ENCODE results near the gene PLEKHM3.
"Not testable (repeated sequence)": the region's sequence is repeated elsewhere in the genome, so short reads cannot be mapped to it uniquely, and the experiment has no call there.

Gene PLEKHM3

DNA sequence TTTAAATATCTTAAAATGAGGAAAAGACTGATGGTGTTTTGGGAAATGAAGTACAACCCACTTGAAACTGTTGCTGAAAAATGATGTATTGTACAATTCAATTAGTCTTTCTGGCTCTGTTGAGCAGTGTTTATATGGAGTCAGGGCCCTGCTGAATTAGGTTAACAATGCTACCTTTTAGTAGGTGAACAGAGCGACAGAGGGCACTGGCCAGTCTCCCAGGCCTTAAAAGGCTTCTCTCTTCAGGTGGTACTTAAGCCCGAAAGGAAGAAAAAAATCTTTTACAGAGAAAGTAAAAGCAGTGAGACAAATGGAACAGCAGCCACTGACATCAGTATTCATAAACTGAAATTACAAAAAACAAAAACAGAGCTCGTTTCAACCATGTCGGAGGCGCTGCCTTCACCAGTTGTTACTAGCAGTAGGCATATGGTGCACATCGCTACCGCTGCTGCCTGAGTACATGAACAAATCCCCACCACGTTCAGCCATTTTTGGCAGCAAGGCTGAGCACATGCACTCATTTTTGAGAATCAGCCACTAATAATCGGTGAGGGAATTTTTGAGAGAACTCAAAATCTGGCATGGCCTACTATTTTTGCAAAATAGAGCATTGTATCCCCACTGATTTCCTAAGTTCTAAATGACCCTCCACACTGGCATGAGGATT, 91.8 kb downstream of the PLEKHM3 start:
- DNase-seq (ENCODE audit: extremely low spot score, insufficient read length, low read depth) = no peak
- no peak for FAIRE-seq

DNA sequence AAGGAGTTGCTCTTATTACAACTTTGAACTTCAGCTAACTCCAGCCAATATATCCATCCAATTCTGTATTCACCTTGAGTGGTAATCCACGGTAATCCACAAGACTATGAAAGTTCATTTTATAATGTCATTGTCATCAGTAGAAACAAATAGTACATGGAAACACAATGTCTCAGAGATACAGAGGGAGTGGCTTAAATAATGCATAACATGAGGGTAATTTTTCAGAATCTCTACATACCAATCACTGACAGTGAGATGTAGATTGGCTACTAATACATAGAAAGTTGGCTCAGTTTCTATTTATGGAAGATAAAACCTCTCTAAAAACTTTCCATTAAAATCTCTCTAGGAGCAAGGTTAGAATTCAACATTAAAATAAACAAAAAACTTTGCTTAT, 93.2 kb downstream of the PLEKHM3 start:
- FAIRE-seq (no peak), DNase-seq (ENCODE audit: extremely low spot score, insufficient read length, low read depth) (no peak)

DNA sequence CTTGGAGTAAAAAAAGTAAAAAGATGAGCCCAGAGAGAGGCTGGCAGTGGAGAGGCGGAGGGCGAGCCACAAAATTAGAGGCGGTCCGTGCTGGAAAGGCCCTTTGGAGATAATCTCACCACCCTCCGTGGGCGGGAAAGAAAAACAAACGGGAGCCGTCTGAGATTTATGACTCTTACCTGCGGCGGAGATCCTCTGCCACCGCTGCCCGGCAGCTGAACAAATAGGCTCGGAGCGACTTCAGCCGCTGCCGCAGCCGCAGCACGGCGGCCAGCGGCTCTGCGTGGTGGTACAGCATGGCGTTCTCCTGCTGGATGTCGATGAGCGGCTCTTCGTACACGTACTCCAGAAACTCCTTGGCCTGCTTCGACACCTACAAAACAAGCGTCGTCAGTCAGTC, 94.6 kb downstream of the PLEKHM3 start:
- FAIRE-seq (no peak), DNase-seq (ENCODE audit: extremely low spot score, insufficient read length, low read depth) (no peak)

DNA sequence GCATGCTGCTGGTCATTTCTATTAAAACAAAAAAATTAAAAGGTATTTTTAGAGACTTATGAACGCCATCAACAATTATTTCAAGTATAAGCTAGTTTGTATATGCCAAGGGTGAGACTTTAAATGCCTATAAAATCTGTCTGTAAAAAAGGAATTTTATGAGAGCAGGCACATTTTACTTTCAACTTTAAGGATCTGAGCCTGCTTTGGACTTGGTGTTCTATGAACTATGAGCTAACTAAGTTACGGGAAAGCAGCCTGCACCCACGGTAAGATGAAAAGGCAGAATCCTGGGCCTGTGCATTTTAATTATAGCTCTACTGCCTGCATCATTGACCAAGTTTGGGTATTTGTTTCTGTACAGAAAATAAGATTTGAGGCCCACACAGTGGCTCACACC, 95.4 kb downstream of the PLEKHM3 start:
- no peak for DNase-seq (ENCODE audit: extremely low spot score, insufficient read length, low read depth)
- FAIRE-seq = no peak

DNA sequence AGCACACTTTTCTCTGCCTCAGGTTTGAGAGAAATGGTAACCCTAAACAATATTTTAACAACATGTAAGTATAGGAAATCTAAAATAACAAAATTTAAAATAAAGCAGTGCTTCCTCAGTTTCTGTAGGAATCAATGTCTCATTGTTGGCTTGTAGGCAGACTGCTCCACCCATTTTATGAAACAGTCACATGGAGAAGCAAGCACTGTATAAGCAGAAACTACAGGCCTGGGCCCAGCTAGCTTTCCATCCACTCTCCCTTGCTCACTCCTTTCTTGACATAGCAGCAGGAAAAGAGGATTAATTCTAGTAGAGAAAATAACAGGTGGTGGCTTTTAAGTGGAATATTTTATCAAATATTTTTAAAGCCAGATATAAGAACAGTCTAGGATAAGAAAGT, 97.2 kb downstream of the PLEKHM3 start:
- DNase-seq (ENCODE audit: extremely low spot score, insufficient read length, low read depth) (no peak), FAIRE-seq (no peak)

DNA sequence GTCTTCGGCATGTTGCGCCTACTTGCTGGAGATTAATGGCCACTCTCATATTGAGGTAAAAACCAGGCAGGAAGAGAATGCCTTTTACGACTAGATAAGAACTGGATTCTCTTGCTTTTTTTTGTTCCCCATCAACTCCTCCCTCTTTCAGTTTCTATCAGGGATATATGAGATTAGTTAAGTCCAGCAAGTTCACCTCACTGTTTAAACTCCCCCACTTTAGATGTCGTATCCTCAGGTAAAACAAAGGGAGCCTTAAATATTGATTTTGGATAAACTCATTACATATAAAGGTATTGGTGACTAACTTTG, 98.4 kb downstream of the PLEKHM3 start:
- no peak for FAIRE-seq

DNA sequence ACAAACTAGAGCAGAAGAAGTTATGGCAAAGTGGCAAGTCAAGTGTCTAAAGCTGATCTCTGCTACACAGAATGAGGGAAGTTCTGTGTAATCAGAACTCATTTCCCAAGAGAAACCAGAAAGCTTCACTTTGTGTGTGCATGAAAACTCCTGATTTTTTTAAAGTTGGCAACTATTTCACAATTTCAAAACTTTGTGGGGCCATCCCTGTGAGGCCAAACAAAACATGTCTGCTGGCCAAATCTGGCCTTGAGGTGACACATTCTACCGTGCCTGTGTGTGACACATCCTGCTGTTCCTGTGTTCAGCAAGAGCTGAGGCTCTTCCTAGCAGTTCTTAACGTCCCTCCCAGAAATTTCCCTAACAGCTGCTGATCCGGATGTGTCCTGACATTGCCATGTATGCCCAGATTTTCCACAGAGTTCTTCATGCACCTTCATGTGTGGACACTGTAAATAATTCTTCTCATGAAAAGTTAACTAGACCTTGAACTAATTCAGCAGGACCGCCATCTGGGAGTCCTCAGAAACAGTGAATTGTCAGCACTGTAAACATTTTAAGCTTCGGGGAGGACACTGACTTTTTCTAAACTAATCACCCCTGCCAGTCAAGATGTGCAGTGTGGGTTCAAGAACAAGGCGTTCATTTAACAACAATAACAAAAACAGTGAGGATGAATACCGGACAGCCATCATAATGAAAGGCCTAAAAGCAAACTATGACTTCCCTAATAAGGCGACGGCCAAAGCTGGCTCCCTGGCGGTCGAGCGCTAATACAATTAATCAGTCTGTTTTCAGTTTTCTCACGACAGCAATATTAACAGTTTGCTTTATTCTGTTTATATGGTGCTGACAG, 99.0 kb downstream of the PLEKHM3 start:
- FAIRE-seq (no peak), DNase-seq (ENCODE audit: extremely low spot score, insufficient read length, low read depth) (no peak)

More for the DNA sequence above, 98.4 kb downstream of the PLEKHM3 start:
- no peak for DNase-seq (ENCODE audit: extremely low spot score, insufficient read length, low read depth)

DNA sequence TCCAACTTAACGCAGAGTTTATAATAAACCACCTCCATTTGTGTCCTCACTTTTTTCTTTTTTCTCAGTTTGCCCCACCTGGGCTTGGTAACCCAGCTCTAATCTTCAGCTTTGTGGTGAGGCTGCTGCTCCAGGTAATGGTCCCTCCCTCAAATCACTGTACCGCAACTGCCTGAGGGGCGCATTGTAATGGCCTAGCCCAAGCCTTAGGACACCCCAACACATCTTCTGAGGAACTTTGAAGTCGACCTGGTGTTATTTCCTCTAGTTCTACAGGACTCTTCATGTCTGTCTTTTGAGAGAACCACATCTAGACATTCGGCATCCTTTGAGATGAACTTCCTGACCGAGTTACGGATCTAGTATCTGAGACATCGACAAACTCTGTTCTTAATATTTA, 99.7 kb downstream of the PLEKHM3 start:
- FAIRE-seq (no peak), DNase-seq (ENCODE audit: extremely low spot score, insufficient read length, low read depth) (no peak)

DNA sequence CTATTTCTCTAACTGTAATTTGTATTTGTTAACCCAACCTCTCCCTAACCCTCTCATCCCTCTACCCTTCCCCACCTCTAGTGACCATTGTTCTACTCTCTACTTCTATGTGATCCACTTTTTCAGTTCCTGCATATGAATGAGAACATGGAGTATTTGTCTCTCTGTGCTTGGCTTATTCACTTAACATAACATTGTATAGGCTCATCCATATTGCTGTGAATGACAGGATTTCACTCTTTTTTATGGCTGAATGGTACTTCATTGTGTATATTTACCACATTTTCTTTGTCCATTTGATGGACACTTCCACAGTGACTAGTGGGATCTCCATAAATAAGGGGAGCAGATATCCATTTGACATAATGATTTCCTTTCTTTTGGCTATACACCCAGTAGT, 103.7 kb downstream of the PLEKHM3 start:
- peak; percentile 24 for FAIRE-seq

DNA sequence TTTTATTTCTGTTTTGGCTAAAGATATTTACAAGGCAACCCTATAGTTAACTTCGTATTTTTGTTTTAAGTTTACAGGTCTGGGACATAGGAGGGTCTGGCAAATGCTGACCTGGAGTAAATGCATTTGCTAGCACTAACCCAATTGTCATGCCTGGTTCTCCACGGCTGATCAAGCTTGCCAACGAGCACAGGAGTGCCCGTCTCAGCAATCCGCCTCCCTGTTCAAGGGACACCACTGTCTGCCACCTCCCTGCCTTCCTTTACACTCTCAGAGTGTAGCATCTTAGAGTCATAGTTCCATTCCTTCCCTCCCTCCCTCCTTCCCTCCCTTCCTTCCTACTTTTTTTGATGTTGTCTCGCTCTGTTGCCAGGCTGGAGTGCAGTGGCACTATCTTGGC, 104.6 kb downstream of the PLEKHM3 start:
- FAIRE-seq (no peak), DNase-seq (ENCODE audit: extremely low spot score, insufficient read length, low read depth) (no peak)

More for the DNA sequence above, 103.7 kb downstream of the PLEKHM3 start:
- no peak for DNase-seq (ENCODE audit: extremely low spot score, insufficient read length, low read depth)

DNA sequence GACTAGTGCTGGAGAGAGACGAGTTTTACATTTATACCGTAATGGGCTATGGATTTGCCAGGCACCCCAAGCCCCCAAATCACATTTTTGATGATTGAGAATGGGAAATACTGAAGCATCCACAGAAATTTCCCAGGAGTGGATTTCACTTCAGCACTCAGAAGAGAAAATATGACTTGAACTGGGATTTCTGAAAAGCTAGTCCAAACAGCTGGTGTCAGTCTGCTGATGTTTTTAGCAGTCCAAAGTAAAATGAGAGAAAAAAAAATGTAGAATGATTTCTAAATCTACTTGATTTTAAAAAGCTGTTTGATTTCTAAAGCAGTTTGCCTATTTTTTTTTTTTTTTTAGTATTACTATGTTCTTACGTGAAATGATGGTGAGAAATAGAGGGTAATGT, 105.0 kb downstream of the PLEKHM3 start:
- DNase-seq (ENCODE audit: extremely low spot score, insufficient read length, low read depth) (no peak), FAIRE-seq (no peak)

DNA sequence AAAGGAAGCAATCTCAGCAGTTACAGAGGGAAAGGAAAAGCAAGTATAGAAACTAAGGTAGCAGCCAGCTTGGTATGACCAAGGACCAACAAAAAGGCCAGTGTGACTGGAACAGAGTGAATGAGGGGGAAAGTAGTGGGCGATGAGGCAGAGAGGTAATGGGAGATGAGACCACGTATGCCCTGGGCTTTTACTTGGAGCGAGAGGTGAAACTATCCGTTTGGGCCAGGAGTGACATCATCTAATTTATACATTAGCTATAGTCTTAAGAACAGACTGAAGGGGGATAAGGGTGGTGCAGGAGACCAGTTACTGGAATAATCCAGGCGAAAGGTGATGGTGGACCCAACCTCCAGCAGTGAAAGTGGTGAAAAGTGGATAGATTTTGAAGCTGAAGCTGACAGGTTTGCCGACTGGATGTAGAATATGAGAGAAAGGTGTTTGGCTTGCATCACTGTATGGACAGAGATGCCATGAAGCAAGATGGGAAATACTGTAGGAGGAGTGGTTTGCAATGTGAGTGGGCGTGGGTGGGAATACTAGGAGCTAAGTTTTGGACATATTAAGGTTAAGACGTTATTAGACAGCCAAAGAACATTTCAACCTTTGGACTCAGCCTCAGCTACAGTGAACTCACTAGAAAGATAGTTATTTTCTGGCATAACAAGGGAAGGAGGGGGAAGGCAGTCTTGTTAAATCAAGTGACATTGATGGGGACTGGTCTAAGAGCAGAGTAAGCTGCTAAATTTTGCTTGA, 106.0 kb downstream of the PLEKHM3 start:
- FAIRE-seq (no peak), DNase-seq (ENCODE audit: extremely low spot score, insufficient read length, low read depth) (no peak)

DNA sequence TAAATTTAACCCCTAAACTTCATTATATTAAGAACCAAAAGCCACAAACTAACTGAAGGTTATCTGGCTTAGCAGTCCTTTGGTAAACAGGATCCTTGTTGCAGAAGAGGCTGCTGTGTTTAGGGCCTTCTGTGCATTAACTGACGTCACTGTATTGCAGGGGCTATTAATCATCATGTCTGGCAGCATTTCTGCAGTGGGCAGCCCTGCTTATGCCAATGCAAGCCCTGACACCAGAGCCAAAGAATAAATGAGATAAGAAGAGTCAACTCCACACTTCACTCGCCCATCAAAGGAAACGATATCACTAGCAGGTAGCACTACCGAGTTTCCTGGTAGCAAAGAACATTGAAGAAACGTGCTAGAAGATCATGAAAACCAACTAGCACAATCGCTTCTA, 110.6 kb downstream of the PLEKHM3 start:
- FAIRE-seq (no peak), DNase-seq (ENCODE audit: extremely low spot score, insufficient read length, low read depth) (no peak)

DNA sequence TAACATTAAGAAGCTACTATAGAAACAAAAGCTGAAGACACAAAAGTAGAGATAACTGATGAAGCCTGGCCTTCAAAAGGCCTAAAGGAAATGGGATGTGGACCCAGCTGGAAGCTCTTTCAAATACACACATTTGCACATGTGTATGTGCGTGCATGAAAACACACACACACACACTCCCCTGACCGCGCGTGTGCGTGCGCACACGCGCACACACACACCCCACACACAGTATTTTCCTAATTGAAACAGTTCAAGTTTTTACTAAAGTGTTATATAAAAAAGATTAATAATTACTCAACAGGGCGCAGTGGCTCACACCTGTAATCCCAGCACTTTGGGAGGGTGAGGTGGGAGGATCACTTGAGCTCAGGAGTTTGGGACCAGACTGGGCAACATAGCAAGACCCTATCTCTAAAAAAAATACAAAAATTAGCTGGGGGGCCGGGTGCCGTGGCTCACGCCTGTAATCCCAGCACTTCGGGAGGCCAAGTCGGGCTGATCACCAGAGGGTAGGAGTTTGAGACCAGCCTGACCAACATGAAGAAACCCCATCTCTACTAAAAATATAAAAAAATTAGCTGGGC, 111.5 kb downstream of the PLEKHM3 start:
- DNase-seq (ENCODE audit: extremely low spot score, insufficient read length, low read depth) (no peak), FAIRE-seq (no peak)

DNA sequence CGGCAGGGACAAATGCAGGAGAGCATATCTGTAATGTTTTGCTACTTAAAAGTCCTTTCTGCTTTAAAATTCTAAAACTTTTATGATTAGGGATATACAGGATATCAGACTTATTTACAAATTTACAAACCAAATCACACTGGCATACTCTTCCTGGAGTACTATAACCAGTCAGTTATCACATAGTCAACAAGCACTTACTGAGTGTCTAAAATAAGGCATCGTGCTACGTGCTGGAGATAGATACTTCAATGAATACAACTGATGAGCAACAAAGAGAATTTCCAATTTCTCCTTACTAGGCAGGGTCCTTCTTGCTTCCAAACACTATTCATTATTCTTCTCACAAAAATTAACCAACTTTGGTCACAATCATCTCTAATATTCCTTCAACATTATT, 113.5 kb downstream of the PLEKHM3 start:
- no peak for DNase-seq (ENCODE audit: extremely low spot score, insufficient read length, low read depth)
- no peak for FAIRE-seq

DNA sequence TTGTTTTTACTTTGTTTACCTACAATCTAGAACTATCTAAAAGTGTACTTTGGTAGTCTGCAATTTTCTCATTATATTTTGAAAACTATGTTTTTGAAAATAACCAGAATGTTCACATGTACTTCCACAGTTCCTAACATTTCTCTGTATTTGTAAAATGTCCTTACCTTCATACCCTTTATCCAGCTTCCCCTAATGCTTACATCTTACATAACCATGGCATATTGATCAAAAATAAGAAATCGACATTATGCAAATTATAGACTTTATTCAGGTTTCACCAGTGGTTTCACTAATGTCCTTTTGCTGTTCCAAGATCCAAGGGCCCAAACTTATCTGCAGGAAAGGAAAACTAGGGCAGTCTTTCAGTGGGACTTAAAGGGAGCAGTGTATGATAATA, 114.1 kb downstream of the PLEKHM3 start:
- FAIRE-seq (peak; percentile 29), DNase-seq (ENCODE audit: extremely low spot score, insufficient read length, low read depth) (no peak)

DNA sequence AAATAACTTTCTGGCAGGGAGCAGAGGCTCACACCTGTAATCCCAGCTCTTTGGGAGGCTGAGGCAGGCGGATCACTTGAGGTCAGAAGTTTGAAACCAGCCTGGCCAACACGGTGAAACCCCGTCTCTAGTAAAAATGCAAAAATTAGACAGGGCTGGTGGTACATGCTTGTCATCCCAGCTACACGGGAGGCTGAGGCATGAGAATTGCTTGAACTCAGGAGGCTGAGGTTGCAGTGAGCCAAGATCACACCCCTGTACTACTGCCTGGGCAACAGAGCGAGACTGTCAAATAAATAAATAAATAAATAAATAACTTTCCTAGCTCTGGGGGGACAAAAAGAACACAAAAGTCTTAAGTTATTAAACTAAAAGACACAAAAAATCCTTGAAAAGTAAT, 118.8 kb downstream of the PLEKHM3 start:
- not testable (repeated sequence) for DNase-seq (ENCODE audit: extremely low spot score, insufficient read length, low read depth)
- FAIRE-seq = peak; percentile 44

DNA sequence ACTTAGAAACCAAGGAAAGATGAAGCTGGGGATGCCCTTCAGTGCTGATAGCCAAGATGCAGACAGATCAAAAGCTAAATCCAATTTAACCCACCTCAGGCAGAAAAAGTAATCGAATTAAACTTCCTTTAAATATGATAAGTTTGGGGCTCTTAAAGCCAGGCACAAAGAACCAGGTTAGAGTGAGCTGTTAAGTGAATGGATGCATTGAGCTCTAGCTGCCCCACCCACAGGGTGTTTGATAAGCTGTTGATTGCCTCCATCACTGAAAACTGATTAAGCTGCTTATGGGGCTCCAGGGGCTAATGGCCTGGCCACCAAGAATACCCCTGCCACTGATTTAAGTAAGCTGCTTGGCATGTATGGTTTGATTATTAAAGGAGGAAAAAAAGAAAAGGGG, 119.8 kb downstream of the PLEKHM3 start:
- no peak for DNase-seq (ENCODE audit: extremely low spot score, insufficient read length, low read depth)
- FAIRE-seq = no peak

DNA sequence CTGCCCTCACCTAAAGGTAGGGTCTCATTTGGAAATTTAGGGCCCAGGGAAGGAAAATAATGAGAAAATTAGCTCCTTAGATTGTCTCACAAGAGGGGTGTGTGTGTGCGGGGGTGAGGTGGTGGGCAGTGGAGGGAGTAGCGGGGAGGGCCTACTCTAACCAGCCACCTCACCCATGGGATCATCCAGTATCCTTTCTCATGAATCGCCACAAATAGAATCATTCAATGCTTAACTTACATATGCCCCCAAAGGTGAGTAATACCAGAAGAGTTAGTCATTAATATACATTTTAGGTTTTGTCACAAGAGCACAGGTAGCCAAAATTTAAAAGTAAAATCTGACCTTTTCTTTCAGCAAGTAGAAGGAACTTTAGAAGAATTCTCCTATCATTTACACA, 122.1 kb downstream of the PLEKHM3 start:
- FAIRE-seq = no peak
- DNase-seq (ENCODE audit: extremely low spot score, insufficient read length, low read depth) = no peak

DNA sequence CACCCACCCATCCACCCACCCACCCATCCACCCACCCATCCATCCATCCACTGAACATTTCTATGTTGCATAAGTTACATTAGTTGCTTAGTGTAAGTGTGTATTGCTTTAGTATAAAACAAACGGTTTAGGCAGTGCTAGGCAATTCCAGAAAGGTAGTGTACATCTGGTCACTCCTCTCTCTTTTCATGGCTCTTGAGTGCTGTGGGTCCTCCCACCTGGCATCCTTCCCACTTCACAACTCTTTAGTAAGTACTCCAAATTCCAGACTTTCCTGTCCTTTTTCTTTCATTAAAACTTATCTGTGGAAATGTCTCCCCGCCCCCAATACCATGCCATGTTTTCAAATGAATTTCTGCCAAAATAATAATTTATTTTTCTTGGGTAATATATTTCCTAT, 122.5 kb downstream of the PLEKHM3 start:
- FAIRE-seq (no peak), DNase-seq (ENCODE audit: extremely low spot score, insufficient read length, low read depth) (no peak)

DNA sequence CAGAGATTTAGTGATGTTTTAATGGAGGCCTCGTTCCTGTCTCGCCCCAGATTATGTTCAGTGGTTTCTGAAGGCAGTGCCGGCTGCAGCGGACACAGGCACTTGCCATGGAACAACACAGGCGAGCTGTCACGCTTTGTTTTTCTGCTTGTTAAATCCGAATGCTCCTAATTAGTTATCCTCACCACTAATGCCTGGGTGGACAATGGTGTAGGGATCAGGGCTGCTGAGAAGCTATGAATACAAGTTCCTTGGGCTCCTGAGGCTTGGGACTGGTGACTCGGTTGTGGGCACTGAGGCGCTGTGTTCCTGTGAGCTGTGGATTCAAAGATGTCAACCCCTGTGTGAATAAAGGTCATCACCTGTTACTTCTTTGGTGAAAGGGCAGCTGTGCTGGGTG, 123.5 kb downstream of the PLEKHM3 start:
- DNase-seq (ENCODE audit: extremely low spot score, insufficient read length, low read depth) (no peak), FAIRE-seq (no peak)
